ENCODE data around the gene UCN2.
"Not testable (repeated sequence)": the region's sequence is repeated elsewhere in the genome, so short reads cannot be mapped to it uniquely, and the experiment has no call there.

The UCN2 gene

DNA sequence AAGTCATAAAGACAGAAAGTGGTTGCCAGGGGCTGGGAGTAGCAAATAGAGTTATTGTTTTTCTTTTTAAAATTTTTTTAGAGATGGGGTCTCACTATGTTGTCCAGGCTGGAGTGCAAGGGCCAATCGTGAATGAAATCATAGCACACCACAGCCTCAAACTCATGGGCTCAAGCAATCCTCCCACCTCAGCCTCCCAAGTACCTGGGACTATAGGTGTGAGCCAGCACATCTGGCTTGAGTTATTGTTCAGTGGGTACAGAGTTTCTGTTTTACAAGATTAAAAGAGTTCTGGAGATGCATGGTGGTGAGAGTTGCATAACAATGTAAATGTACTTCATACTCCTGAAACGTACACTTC lies 30.6 kb downstream of the UCN2 start:
- no peak for DNase-seq

GRCh38 chr3:48532271-48532976 lies 31.2 kb downstream of the UCN2 start:
- no peak for DNase-seq

DNA sequence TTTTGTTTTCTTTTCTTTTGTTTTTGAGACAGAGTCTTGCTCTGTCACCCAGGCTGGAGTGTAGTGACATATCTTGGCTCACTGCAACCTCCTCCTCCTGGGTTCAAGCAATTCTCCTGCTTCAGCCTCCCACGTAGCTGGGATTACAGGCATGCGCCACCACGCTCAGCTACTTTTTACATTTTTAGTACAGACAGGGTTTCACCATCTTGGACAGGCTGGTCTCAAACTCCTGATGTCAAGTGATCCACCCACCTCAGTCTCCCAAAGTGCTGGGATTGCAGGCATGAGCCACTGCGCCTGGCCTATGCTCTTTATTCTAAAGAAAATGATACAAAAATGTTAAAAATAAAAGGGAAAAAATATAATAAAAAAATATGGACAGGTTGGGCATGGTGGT lies 32.9 kb downstream of the UCN2 start:
- not testable (repeated sequence) for DNase-seq

GRCh38 chr3:48528754-48529153 lies 34.8 kb downstream of the UCN2 start:
- DNase-seq = no peak

GRCh38 chr3:48528048-48528447 lies 35.5 kb downstream of the UCN2 start:
- no peak for DNase-seq

DNA sequence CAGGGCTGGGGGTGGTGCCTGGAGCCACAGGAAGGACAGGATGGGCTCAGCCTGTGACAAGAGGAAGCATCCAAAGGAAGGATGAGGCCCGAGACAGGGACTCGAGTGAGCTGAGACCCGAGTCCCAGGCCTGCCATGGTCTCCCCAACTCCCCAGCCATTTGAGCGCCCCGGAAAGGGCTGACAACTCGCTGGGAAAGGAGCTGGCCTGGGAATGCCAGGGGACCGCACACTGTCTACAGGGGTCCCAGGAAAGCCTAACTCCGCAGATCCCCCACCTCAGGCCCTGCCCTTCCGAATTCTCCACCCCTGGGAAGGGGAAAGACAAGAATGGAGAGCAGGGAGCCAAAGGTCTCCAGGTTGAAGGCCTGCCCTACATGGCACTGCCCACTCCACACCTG lies 38.6 kb downstream of the UCN2 start:
- DNase-seq = no peak

- no peak for DNase-seq
Observed at GRCh38 chr3:48521635-48522034, 41.9 kb downstream of the UCN2 start.

DNA sequence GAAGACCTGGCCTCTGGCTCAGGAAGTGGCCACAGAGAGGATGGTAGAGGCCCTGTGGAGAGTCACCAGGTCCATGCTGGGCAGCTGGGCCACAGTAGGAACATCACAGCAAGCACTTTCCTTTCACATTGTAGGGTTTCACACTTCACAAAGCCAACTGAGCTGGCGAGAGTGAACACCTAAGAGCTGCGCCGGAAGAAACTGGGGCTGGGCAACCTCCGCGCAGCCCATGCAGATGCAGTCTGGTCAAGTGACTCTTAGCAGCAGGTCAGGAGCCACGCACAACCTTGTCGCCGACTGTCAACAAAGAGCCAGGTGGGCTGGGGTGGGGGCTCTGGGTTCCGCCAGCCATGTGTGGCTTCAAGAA lies 44.3 kb downstream of the UCN2 start:
- DNase-seq = no peak

GRCh38 chr3:48518638-48519276 lies 44.8 kb downstream of the UCN2 start:
- DNase-seq = no peak

DNA sequence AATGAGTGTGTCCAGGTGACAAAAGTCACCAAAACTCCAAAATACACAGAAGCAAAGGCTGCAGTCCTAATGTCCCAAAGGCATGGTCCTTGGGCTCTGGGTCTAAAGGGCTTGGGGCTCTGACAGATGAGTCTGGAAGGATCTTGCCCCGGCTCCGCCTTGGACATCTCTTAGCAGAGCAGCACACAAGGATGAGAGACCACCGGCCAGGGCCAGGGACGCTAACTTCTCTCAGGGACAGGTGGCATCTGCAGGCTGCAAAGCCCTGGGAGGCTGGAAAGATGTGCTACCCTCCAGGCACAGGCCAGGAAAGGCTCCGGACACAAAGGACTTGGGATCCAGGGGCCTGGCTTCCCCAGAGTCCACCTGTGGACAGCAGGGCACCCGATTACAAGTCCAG lies 45.5 kb downstream of the UCN2 start:
- DNase-seq = no peak

GRCh38 chr3:48516571-48516970 lies 47.0 kb downstream of the UCN2 start:
- no peak for DNase-seq

GRCh38 chr3:48514431-48515227 lies 49.0 kb downstream of the UCN2 start:
- no peak for DNase-seq

All from NCI-H2029 (cell line).